Esophagus muscularis mucosa (tissue), 4 donors: ENCODE data around the gene RMRP. TPM values are rescaled to one million over a fixed set of nuclear protein-coding genes. Genes with fewer than 3 reads are reported as not detected.

Experiments
- DNase-seq: peaks from one replicate; pipeline ENCODE4 v3.0.0-alpha.2; 2017; ENCODE audit errors: extremely low spot score
- H3K27ac ChIP-seq, 4 donors: fragments of 200-600 bp; sonication (generic); replicated peaks in 1 of 4; 1 replicate in 3 of 4; 2 replicates in 1 of 4; pipeline ENCODE4 v1.5.1; 2016 to 2019; ENCODE audit warnings: mild to moderate bottlenecking in 1 of 4
- H3K27me3 ChIP-seq, 4 donors: fragments of 200-600 bp; sonication (generic); one replicate each; pipeline versions ENCODE4 v1.5.1 to v1.6.0; 2016 to 2019
- H3K36me3 ChIP-seq, 4 donors: fragments of 200-600 bp; sonication (generic); one replicate each; pipeline ENCODE4 v1.5.1; 2016 to 2019
- H3K4me1 ChIP-seq, 4 donors: fragments of 200-600 bp; sonication (generic); one replicate each; pipeline ENCODE4 v1.5.1; 2016 to 2019
- H3K4me3 ChIP-seq, 4 donors: fragments of 200-600 bp; sonication (generic); 1 replicate in 2 of 4; 2 replicates in 2 of 4; pipeline ENCODE4 v1.5.1; 2016 to 2019; ENCODE audit warnings: mild to moderate bottlenecking in 4 of 4, moderate library complexity in 1 of 4
- H3K9me3 ChIP-seq, 4 donors: fragments of 200-600 bp; sonication (generic); 1 replicate in 3 of 4; 2 replicates in 1 of 4; pipeline ENCODE4 v1.5.1; 2016 to 2019
- EP300 ChIP-seq: sonication (generic); formaldehyde crosslinking; IDR thresholded peaks from one replicate; pipeline ENCODE4 v1.6.1; 2017; ENCODE audit warnings: antibody characterized with exemption
- POLR2A ChIP-seq: fragments of 450-650 bp; IDR thresholded peaks from one replicate; pipeline ENCODE4 v1.6.1; 2017; ENCODE audit warnings: antibody characterized with exemption, moderate library complexity, mild to moderate bottlenecking, low read depth
- POLR2AphosphoS5 ChIP-seq, 2 donors: sonication (generic); formaldehyde crosslinking; IDR thresholded peaks; one replicate each; pipeline ENCODE4 v1.6.1; 2017; ENCODE audit warnings: antibody characterized with exemption in 2 of 2
- WGBS: methylation state at CpG from one replicate; pipeline ENCODE4 v1.1.5; 2018; 5-methylcytosine and 5-hydroxymethylcytosine counted together
- intact Hi-C: fragments of 100-400 bp; cut with DNase I; formaldehyde crosslinking; loops from one replicate; pipeline ENCODE4 v1.15.1; 2023
- total RNA-seq, 4 donors: library from RNA; depleted of rRNA; stranded (reverse); fragments of >200 nt; gene quantifications; one replicate each; pipeline versions ENCODE4 v1.1.0 to v1.2.1, GENCODE V29; 2016
- TF ChIP-seq, protein P1 (sequence below), 3 experiments: fragments of 200-600 bp in 2 of 3; fragments of 450-650 bp in 1 of 3; sonication (generic) in 2 of 3; IDR thresholded peaks; one replicate each; pipeline ENCODE4 v1.5.1; 2017 to 2019; ENCODE audit warnings: antibody characterized with exemption in 3 of 3, mild to moderate bottlenecking in 2 of 3, moderate library complexity in 1 of 3

RMRP gene
- total RNA-seq, 4 donors from 2014 or later, result 1,899 to 6,162 (median 2,510) TPM

DNA sequence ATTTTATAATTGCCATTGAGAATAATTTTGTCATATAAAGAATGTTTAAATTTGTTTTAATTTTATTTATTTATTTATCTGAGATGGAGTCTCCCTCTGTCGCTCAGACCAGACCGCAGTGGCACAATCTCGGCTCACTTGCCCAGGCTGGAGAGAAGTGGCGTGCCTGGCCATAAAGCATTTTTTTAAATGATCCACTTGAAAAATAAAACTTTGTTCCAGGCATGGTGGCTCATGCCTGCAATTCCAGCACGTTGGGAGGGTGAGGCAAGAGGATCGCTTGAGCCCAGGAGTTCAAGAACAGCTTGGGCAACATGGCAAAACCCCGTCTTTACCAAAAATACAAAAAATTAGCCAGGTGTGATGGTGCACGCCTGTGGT is 5.0 kb downstream of the RMRP start:
- no peak overlapping the region for H3K4me3 ChIP-seq
- TF ChIP-seq POLR2A (no peak), EP300 (no peak), POLR2AphosphoS5 (IDR thresholded peaks at IDR 0.05) (no peak)
- TF ChIP-seq, protein P1, sequence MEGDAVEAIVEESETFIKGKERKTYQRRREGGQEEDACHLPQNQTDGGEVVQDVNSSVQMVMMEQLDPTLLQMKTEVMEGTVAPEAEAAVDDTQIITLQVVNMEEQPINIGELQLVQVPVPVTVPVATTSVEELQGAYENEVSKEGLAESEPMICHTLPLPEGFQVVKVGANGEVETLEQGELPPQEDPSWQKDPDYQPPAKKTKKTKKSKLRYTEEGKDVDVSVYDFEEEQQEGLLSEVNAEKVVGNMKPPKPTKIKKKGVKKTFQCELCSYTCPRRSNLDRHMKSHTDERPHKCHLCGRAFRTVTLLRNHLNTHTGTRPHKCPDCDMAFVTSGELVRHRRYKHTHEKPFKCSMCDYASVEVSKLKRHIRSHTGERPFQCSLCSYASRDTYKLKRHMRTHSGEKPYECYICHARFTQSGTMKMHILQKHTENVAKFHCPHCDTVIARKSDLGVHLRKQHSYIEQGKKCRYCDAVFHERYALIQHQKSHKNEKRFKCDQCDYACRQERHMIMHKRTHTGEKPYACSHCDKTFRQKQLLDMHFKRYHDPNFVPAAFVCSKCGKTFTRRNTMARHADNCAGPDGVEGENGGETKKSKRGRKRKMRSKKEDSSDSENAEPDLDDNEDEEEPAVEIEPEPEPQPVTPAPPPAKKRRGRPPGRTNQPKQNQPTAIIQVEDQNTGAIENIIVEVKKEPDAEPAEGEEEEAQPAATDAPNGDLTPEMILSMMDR (IDR thresholded peaks at IDR 0.05), result no peak
- no peaks in the 10 kb centered on the region for H3K9me3 ChIP-seq
- DNase-seq, result no peak
- no peak overlapping the region for H3K27ac ChIP-seq
- intact Hi-C loops, result no loop called here
- no peaks in the 10 kb centered on the region for H3K36me3 ChIP-seq
- no peaks in the 10 kb centered on the region for H3K27me3 ChIP-seq
- H3K4me1 ChIP-seq, result peaks cover 8 to 22% (median 18%) of the 10 kb centered on the region in 4 donors
- WGBS, result 87% methylated on average over 8 of the region's 8 CpGs

DNA sequence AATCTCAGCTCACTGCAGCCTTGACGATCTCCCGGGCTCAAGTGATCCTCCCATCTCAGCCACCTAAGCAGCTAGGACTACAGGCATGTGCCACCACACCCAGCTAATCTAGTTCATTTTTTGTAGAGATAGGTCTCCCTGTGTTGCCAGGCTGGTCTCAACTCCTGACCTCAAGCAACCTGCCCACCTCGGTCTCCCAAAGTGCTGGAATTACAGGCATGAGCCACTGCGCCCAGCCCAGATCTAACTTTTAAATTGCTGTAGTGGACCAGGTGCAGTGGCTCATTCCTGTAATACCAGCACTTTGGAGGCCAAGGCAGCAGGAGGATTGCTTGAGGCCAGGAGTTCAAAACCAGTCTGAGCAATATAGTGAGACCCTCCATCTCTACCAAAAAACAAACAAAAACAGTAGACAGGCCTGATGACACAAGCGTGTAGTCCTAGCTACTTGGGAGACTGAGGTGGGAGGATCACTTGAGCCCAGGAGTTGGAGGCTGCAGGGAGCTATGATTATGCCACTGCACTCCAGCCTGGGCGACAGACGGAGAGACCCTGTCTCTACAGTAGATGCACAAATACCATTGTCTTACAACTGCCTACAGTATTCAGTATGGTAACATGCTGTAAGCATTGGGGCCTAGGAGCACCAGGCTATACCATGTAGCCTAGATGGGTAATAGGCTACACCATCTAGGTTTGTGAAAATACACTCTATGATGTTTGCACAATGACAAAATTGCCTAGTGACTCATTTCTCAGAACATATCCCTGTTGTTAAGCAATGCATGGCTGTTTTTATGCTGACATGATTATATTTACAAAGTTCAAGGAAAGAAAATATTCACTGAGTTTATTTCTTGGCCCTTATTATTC is 5.6 kb downstream of the RMRP start:
- H3K27me3 ChIP-seq, result no peaks in the 10 kb centered on the region
- peaks cover 8 to 23% (median 19%) of the 10 kb centered on the region in 4 donors for H3K4me1 ChIP-seq
- intact Hi-C loops, result no loop called here

DNA sequence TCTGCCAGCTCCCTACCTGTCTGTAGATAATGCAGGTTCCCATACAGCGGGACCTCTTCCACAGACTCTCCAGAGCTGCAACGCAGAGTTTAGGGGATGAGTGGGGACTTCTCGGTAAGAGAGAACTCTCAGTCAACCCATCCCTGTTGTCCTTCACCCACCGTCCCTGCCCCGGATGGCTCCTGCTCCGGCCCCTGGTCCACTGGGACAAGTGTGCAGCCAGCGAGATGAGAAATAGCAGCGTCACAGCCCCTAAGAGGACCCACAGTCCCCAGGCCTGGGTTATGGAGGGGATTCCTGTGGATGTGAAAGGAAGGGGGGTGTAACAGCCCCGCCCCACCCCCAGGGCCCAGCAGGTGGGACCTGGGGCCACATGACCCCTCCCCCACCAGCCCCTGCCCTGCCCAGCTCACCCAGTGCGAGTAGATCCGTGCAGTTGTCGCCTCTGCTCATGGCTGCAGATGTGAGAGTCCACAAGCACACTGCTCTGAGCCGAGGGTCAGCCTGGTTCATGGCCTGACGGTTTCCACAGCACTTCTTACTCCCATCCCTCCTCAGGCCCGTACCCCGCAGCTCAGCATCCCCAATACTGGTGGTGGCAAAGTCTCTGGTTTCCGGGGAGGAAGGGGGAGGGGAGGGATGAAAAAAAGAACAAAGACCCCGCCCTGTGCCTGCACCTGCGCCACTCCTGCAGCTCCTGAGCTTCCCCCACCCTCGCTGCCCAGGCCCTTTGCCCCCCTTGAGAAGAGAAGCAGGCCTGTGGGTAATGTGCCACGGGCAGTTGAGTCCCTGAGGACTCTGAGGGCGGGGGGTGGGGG is 7.3 kb downstream of the RMRP start, which contains the start of gene SIT1:
Gene SIT1 (minus strand): TSS at position 591 of the 818 bp plus-strand sequence. CDS start 78 bp downstream, at position 513.
- intact Hi-C loops, result no loop called here
- no peaks in the 10 kb centered on the region for H3K27me3 ChIP-seq
- 74% methylated on average over 14 of the region's 22 CpGs for WGBS
- no peak for DNase-seq
- no peak within 1 kb of the TSS for H3K27ac ChIP-seq
- no peaks in the 10 kb centered on the region for H3K9me3 ChIP-seq
- peak within 1 kb of the TSS in 1 of 4 donors; percentile 32 for H3K4me3 ChIP-seq
- no peaks in the 10 kb centered on the region for H3K36me3 ChIP-seq
- peaks cover 8 to 27% (median 20%) of the 10 kb centered on the region in 4 donors for H3K4me1 ChIP-seq
- TF ChIP-seq EP300, result no peak
- TF ChIP-seq POLR2A, result no peak
- TF ChIP-seq POLR2AphosphoS5 (IDR thresholded peaks at IDR 0.05), result no peak
- TF ChIP-seq, protein P1 (IDR thresholded peaks at IDR 0.05), result no peak

More for the DNA sequence above, 5.6 kb downstream of the RMRP start:
- TF ChIP-seq EP300 (no peak), POLR2AphosphoS5 (IDR thresholded peaks at IDR 0.05) (no peak), POLR2A (no peak)
- TF ChIP-seq, protein P1 (IDR thresholded peaks at IDR 0.05), result no peak
- Histone ChIP-seq H3K4me3 (no peak overlapping the region), H3K27ac (no peak overlapping the region), H3K9me3 (no peaks in the 10 kb centered on the region), H3K36me3 (no peaks in the 10 kb centered on the region)
- 88% methylated on average over 7 of the region's 7 CpGs for WGBS
- DNase-seq, result no peak

DNA sequence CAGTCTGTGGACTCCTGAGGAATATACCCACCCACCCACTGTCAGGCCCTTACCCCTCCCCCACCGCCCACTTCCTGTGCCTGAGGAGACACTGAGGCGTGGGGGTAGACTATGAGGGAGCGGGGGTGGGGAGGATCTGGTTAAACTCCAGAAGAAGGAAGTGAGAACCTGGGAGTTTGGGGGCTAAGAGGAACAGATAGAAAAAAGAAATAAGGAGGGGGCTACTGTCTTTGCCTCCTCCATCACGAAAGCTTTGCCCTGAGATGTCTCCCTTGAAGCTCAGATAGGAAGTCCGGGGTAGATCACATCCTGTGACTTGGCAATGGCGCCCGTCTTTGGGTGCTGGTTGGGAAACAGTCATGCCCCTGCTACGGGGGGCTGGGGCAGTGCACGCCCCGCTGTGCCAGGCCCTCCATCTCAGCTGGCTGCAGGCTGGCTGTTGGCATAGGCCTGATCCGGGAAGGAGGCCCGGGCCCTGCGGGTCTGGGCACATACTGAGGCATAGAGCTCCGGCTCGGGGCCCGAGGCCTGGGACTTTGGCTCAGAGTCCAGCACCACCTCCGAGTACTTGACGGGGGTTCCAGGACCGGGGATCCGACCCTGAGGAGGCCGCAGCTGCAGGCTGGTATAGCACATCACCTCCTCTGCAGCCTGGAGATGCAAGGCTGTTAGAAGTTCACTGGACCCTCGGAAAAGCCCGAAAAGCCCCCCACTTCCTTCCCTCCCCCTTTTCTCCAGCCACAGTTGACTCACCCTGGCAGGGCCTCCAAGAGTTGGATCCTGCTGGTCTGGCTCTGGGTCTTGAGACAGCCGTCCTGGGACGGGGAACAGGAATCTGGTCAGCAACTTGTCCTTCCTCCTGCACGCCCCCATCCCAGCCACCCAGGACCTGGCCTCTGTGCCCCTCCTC is 8.1 kb downstream of the RMRP start:
- Histone ChIP-seq H3K36me3 (no peaks in the 10 kb centered on the region), H3K27me3 (no peaks in the 10 kb centered on the region), H3K9me3 (no peaks in the 10 kb centered on the region), H3K4me3 (peak overlapping the region in 1 of 4 donors; percentile 32), H3K27ac (no peak overlapping the region), H3K4me1 (peaks cover 8 to 27% (median 22%) of the 10 kb centered on the region in 4 donors)
- no peak for DNase-seq
- TF ChIP-seq POLR2AphosphoS5 (IDR thresholded peaks at IDR 0.05) (no peak), EP300 (no peak), POLR2A (no peak)
- TF ChIP-seq, protein P1 (IDR thresholded peaks at IDR 0.05), result no peak
- intact Hi-C loops, result no loop called here
- 75% methylated on average over 11 of the region's 26 CpGs for WGBS
